ENCODE results near the gene SLC29A4.

The SLC29A4 gene

DNA sequence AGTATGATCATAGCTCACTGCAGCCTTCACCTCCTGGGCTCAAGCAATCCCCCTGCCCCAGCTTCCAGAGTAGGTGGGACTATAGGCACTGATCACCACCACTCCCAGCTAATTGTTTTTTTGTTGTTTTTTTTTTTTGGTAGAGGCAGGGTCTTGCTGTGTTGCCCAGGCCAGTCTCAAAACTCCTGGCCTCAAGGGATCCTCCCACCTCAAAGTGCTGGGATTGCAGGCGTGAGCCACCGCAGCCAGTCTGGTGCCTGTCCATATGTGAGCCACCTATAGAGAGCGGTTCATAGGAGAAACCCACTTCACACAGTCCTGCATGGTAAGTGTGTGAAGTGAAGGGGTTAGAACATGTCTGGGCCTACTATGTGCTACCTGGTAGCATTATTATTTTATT, 47.5 kb downstream of the SLC29A4 start:
- no peak for DNase-seq

DNA sequence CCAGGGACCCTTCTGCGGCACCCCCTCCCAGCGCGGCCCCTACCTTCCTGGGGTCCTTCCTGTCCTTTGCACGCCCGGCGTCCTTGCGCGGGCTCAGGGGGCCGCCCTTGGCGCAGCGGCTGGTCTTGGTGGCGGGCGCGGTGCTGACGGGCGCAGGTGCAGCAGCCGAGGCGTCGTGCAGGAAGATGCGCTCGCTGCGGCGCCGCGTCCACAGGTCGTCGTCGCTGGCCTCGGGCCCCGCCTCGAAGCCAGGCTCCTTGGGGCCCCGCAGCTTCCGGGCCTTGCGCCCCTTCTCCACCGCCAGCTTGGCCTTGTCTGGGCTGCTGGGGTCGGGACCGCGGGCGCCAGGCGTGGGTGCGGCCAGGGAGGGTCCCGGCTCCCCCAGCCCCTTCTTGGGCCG, 49.8 kb downstream of the SLC29A4 start:
- DNase-seq = no peak

GRCh38 chr7:5333121-5334045, 50.6 kb downstream of the SLC29A4 start:
- DNase-seq = no peak

DNA sequence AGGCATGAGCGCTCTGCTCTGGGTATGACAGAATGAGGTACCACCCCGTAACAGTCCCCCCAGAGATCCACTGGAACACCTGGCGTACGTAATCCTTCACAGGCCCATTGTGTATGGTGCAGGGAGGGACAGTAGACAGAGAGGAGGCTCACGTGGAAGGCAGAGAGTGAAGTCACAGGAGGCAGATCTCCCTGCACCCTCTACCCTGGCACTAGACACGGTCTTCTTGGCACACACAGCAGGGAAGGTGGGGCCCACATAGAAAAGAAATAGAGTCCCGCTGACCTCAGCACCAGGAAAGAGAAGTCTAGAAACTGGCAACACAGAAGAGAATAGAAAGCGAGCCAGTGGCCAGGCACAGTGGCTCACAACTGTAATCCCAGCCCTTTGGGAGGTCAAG, 51.9 kb downstream of the SLC29A4 start:
- DNase-seq = no peak

DNA sequence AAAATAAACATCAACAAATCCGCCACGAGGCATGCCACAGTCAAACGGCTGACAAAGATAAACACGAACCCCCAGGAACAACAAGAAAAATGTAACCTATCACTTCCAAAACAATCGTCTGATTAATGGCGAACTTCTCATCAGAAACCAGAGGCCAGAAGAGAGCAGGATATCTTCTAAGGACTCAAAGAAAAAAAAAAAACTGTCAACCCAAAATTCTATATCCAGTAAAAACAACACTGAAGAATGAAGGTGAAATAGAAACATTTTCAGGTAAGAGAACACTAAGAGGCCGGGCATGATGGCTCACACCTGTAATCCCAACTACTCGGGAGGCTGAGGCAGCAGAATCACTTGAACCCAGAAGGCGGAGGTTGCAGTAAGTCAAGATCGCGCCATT, 54.3 kb downstream of the SLC29A4 start:
- no peak for DNase-seq

GRCh38 chr7:5339955-5340354, 57.2 kb downstream of the SLC29A4 start:
- no peak for DNase-seq

GRCh38 chr7:5342631-5343030, 59.9 kb downstream of the SLC29A4 start:
- no peak for DNase-seq

- DNase-seq = no peak
These were observed 61.1 kb downstream of the SLC29A4 start for GRCh38 chr7:5343884-5344283.

- no peak for DNase-seq
These were observed 61.6 kb downstream of the SLC29A4 start for GRCh38 chr7:5344342-5344741.

GRCh38 chr7:5345171-5345570, 62.4 kb downstream of the SLC29A4 start:
- DNase-seq = no peak

GRCh38 chr7:5345671-5346070, 62.9 kb downstream of the SLC29A4 start:
- no peak for DNase-seq

DNA sequence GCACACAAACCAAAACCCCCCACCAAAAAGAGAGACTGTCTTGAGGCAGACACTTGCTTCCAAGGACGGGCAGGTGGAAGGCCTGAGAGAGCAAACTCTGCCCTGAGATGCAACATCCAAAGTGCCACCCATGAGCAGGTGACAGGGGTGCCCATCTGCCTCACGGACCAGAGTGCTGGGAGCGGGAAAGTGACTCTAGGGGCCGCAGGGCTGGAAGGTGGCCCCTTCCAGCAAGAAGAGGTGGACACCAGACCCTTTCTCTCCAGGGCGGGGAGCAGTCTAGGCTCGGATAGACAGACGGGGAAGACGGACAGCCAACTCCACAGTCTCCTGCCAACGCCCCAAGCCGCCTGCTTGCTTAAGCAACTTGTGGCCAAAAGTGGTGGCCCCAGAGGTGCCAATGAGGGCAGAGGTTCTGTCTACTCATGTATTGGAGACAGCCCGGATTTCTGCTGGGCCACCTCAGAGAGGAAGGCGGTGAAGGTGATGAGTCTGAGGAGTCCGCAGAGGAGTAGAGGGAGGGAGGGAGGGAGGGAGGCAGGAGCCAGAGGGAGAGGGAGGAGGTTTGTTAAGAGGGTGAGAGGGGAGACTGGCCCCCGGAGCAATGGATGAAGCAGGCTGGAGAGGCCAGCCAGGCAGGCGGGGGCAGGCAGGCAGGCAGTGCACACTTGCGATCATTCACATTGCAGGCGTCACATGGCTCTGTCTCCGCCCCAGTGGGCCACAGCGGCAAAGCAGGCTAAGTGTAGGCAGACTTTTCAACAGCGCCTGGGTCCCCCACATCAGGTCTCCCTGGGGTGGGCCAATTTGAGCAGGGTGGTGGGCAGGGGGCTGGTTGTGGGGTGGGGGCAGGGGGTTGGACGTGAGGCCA, 65.6 kb downstream of the SLC29A4 start:
- no peak for DNase-seq

DNA sequence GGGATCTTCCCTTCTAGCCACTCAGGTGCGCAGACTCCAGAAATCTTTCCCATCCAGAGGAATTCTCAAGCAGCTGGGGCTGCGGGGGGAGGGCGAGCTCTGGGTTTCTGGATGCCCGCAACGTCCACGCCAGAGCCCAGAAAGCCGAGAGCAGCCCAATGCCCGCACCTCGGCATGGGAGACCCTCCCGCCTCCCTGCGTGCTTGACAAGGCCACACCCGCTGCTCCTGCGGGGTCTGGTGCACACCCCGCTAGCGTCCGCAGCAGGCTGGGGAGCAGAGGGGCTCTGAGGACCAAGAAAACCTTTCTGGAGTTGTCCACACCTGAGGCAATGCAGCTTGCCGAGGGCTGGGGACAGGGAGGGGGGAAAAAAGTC, 66.2 kb downstream of the SLC29A4 start:
- DNase-seq = no peak

- DNase-seq = no peak
These were observed 66.9 kb downstream of the SLC29A4 start for GRCh38 chr7:5349437-5350173.

DNA sequence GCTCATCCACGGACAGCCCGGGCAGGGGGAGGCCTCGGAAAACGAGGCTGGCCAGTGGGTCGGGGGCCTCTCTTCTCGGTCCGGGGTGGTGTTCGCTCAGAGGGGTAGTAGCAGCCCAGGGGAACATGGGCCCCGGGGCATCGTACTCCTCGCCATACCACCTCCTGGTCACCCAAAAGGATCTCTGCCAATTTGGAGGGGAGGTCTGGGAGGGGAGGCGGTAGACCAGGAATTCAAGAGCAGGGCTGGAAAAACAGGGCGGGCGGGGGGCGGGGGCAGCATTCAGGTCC, 67.4 kb downstream of the SLC29A4 start:
- no peak for DNase-seq

DNA sequence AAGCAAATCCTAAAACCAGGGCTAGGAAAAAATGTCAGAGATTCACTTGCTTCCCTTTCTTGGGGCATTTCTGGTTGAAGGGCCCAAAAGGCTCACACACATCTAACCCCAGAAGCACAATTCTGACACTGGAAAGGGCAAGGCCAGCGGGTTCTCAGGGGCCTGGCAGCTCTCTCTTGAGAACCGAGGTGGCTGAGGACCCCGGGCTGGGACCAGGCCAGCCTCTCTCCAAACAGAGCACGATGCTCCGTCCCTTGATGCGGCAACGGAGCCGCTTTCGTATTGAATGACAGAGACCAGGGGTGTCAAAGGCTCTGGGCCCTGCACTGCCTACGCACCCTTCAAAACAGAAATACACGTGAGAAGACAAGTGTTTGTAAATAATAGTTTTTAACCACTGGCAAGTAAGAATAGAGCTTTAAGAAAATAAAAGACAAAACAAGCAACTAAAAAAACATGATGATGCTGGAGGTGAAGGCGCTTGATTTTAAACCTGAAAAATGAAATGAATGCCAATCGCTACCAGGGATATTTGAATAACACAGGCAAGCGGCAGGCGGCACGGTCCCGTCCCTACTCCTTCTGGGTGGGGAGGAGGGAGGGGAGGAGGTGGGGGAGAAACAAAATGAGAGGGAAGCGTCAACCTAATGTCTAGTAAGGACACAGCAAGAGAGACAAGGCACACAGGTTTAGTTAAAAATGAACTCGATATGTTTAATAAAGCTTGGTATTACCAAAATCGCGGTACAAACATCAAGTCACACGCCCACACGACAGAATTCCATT, 68.0 kb downstream of the SLC29A4 start:
- no peak for DNase-seq

GRCh38 chr7:5351507-5352265, 68.9 kb downstream of the SLC29A4 start:
- no peak for DNase-seq

DNA sequence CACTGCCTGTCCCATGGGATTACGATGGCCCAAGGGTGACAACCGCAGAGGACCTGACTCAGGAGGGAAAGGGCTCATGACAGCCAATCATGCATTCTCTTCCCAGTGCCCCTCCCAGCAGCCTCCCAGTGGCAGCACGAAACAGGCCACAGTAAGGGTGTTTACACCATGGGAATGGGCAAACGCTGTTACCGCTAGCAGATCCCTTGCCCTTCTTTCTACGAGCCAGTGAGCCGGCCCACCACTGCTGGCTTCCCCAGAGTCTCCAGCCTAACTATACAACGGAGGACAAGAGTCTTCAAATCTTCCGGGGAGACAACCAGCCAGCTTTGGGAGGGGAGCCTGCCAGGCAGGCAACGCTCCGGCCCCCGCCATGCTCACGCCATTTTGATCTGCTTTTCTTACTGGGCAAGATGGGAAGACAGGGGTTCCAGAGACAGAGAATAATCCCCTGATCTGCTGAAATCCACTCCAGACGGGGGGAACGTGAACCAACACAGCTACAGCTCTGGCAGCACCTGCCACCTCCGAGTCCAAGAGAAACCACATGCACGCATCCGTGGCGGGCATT, 69.8 kb downstream of the SLC29A4 start:
- DNase-seq = no peak

- DNase-seq = no peak
These were observed 71.9 kb downstream of the SLC29A4 start for GRCh38 chr7:5354460-5355232.

All from stimulated activated CD4-positive, alpha-beta T cell treated with anti-CD3 and anti-CD28 coated beads, Interleukin-4, amount 100 ng/mL, for 1 hour (primary cell).